HG02981 (cell line): Measurements from ENCODE around the gene ZACN.

ENCODE experiments used
- ATAC-seq: cut with Tn5 transposase; IDR thresholded peaks from one replicate; pipeline ENCODE4 v1.9.1; 2021; ENCODE audit warnings: mild to moderate bottlenecking, moderate library complexity; ENCODE audit not compliant: unreplicated experiment

Gene ZACN

DNA sequence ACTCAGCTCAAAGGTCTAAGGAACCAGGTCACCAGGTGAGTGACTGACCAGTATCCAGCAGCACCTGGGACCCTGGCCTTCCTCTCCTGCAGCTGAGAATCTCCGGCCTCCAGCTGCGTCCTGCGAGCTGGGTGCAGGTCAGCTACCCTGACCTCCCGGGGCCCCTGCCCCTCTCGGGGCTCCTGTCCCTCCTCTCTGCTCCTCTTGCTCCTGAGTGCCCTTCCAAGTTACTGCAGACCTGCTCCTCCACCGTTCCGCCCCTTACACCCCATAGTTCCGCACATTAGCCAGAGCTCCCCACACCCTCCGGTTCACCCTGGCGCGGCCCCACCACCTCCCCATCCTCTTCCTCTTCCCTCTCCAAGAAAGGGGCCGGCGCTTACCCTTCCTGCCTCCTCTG, 51.5 kb downstream of the ZACN start:
- ATAC-seq, result no peak

DNA sequence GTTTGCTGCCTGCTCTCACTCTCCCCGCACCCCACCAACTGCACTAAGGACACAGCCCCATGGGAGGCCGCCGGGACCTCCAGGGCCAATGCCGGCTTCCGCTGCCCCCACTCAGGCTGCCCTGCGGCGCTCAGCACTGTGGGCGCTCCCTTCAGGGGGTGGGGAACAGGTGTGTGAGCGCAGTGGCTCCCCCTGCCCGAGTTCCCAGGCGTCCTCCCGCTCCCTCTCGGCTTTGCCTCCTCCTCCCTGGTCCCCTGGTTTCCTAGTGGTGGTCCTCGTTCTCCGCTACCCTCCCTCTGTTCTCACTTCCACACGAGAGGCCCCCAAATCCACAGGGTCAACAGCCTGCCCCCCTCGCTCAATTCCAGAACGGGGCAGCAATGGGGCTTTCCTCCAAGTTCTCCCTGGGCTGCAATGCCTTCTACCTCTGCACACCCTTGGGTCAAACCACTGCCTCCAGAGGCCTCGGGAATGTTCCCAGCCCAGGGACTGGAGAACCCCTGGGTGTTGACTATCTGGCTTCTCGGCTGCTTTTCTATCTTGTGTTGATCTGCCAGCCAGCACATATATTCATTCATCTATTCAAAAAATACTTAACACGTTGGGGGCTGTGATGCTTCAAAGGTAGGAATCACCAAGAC, 52.2 kb downstream of the ZACN start:
- no peak for ATAC-seq

DNA sequence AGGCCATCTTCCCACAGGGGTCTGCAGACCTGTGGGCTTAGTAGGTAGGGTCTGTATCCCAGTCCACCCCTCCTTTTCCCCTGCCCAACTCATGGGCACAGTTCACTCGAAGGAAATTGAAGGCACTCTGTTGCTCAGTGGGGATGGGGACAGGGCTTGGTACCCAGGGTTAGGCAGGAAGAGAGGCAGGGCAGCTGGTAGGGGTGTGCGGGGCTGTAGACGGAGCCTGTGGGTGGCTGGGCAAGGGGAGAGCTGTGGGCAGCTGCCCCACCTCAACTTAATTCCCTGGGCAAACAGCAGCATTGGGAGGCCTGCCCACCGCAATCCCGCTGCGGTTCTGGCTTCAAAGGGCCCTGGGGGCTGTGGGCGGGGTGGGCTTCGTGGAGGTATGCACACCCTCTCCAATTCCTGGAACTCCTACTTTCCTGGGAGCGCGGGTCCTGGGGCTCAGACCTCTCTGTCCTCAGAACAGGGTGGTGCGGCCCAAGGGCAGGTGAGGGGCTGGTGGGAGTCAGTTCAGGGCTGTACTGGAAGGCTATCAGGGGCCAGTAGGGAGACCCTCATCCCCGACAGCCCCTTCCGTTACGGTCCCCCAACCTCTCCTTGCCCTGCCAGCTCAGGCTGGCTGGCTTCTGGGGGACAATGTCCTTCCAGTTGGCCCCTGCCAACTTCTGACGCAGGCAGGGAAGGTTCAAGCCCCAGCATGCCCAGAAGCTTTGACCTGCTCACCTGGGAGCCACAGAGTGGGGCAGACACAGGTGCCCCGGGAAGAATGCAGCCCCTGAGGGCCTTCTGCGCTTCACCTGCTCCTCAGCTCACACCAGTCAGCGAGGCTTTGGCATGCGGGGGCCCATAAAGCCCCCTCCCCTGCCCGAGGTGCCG, 53.0 kb downstream of the ZACN start:
- no peak for ATAC-seq
